Endodermal cell (in vitro differentiated cells): ENCODE results near the gene EGLN1. TPM values are rescaled to one million over a fixed set of nuclear protein-coding genes. Genes with fewer than 3 reads are reported as not detected.

Source experiments
- DNase-seq: peaks from one replicate; pipeline ENCODE4 v3.0.0-alpha.2; 2017
- H3K27ac ChIP-seq: 2 replicates; pipeline ENCODE4 v1.5.1; 2013; ENCODE audit warnings: mild to moderate bottlenecking, low read depth, low read length, moderate library complexity
- H3K27me3 ChIP-seq: 2 replicates; pipeline ENCODE4 v1.6.1; 2013; ENCODE audit warnings: mild to moderate bottlenecking, low read length, moderate library complexity; ENCODE audit not compliant: insufficient read depth, control insufficient read depth, poor library complexity, severe bottlenecking
- H3K36me3 ChIP-seq: 2 replicates; pipeline ENCODE4 v1.7.0; 2013; ENCODE audit warnings: mild to moderate bottlenecking, low read length, moderate library complexity; ENCODE audit not compliant: control insufficient read depth, insufficient read depth
- H3K4me1 ChIP-seq: one replicate; pipeline ENCODE4 v1.7.0; 2013; ENCODE audit warnings: low read length; ENCODE audit not compliant: control insufficient read depth, insufficient read depth
- H3K4me3 ChIP-seq: 2 replicates; pipeline ENCODE4 v1.5.1; 2013; ENCODE audit warnings: mild to moderate bottlenecking, low read length, moderate library complexity
- H3K9ac ChIP-seq: 2 replicates; pipeline ENCODE4 v1.6.1; 2013; ENCODE audit warnings: mild to moderate bottlenecking, low read length, moderate library complexity; ENCODE audit not compliant: poor library complexity, severe bottlenecking; ENCODE audit errors: extremely low read depth
- H3K9me3 ChIP-seq: 2 replicates; pipeline ENCODE4 v1.6.1; 2013; ENCODE audit warnings: mild to moderate bottlenecking, low read length, moderate library complexity; ENCODE audit not compliant: control insufficient read depth
- H3K27ac Mint-ChIP-seq: 2 replicates; pipeline ENCODE4 v1.8.0; 2020; ENCODE audit warnings: mixed read lengths
- H3K27me3 Mint-ChIP-seq: 2 replicates; pipeline ENCODE4 v1.8.0; 2021; ENCODE audit warnings: mild to moderate bottlenecking, mixed read lengths; ENCODE audit not compliant: insufficient read depth
- H3K36me3 Mint-ChIP-seq: 2 replicates; pipeline ENCODE4 v1.8.0; 2020; ENCODE audit warnings: low read depth, mixed read lengths
- H3K4me1 Mint-ChIP-seq: 2 replicates; pipeline ENCODE4 v1.8.0; 2020; ENCODE audit warnings: mixed read lengths
- H3K4me3 Mint-ChIP-seq: 2 replicates; pipeline ENCODE4 v1.8.0; 2020; ENCODE audit warnings: mild to moderate bottlenecking, moderate library complexity, mixed read lengths
- H3K9me3 Mint-ChIP-seq: 2 replicates; pipeline ENCODE4 v1.8.0; 2020; ENCODE audit warnings: mild to moderate bottlenecking, mixed read lengths
- CTCF ChIP-seq: fragments of 200-600 bp; sonication (generic); conservative IDR thresholded peaks from 2 replicates; pipeline ENCODE4 v1.5.0; 2021; ENCODE audit warnings: antibody characterized with exemption, mild to moderate bottlenecking
- WGBS, 2 experiments: methylation state at CpG; one replicate each; pipeline versions ENCODE4 v1.1.5 to v1.1.7; 2013; ENCODE audit warnings: missing lambda C conversion rate in 2 of 2, mixed read lengths in 1 of 2; ENCODE audit not compliant: insufficient coverage in 1 of 2, insufficient read length in 1 of 2; 5-methylcytosine and 5-hydroxymethylcytosine counted together
- total RNA-seq, 2 donors: library from RNA; stranded (reverse); fragmentation: NEBNext Ultra II Directional in 1 of 2; extraction: Animal tissue kit (Norgen Biotek cat#: 25700) in 1 of 2; gene quantifications; 2 replicates in 1 of 2; 3 replicates in 1 of 2; pipeline ENCODE4 v1.2.1, GENCODE V29; 2021

The EGLN1 gene
- total RNA-seq, 2 donors from 2014 or later, result 12.2 to 17.4 TPM

- TF ChIP-seq CTCF, result no peak
- DNase-seq, result no peak
- H3K27ac ChIP-seq, result no peak overlapping the region
- 98% methylated on average over 5 of the region's 5 CpGs; no CpG with 5 or more reads in 1 of the 2 experiments for WGBS, 2 experiments
- no peaks in the 10 kb centered on the region for H3K27me3 ChIP-seq
- Mint-ChIP-seq H3K27ac (no peak overlapping the region), H3K4me3 (no peak overlapping the region), H3K4me1 (peaks cover under 1% of the 10 kb centered on the region), H3K9me3 (no peaks in the 10 kb centered on the region), H3K36me3 (peaks cover 13% of the 10 kb centered on the region), H3K27me3 (no peaks in the 10 kb centered on the region)
- no peaks in the 10 kb centered on the region for H3K4me1 ChIP-seq
- no peak overlapping the region for H3K9ac ChIP-seq
- H3K4me3 ChIP-seq, result no peak overlapping the region
- H3K36me3 ChIP-seq, result no peaks in the 10 kb centered on the region
- H3K9me3 ChIP-seq, result no peaks in the 10 kb centered on the region
Measured at GRCh38 chr1:231364192-231364591, 57.9 kb downstream of the EGLN1 start.

GRCh38 chr1:231363624-231364023 lies 58.5 kb downstream of the EGLN1 start:
- no peaks in the 10 kb centered on the region for H3K9me3 ChIP-seq
- H3K9ac ChIP-seq, result no peak overlapping the region
- DNase-seq, result no peak
- H3K4me3 ChIP-seq, result no peak overlapping the region
- no peak for TF ChIP-seq CTCF
- H3K4me1 Mint-ChIP-seq, result no peaks in the 10 kb centered on the region
- no peak overlapping the region for H3K27ac Mint-ChIP-seq
- H3K4me3 Mint-ChIP-seq, result no peak overlapping the region
- H3K27me3 Mint-ChIP-seq, result no peaks in the 10 kb centered on the region
- WGBS, 2 experiments, result 100% methylated on average over 1 of the region's 1 CpG; no CpG with 5 or more reads in 1 of the 2 experiments
- H3K4me1 ChIP-seq, result no peaks in the 10 kb centered on the region
- no peaks in the 10 kb centered on the region for H3K9me3 Mint-ChIP-seq
- no peaks in the 10 kb centered on the region for H3K36me3 ChIP-seq
- peaks cover 13% of the 10 kb centered on the region for H3K36me3 Mint-ChIP-seq
- H3K27me3 ChIP-seq, result no peaks in the 10 kb centered on the region
- H3K27ac ChIP-seq, result no peak overlapping the region

- no peak overlapping the region for H3K4me3 Mint-ChIP-seq
- no peaks in the 10 kb centered on the region for H3K4me1 ChIP-seq
- H3K27ac Mint-ChIP-seq, result no peak overlapping the region
- no peaks in the 10 kb centered on the region for H3K4me1 Mint-ChIP-seq
- DNase-seq, result no peak
- no peaks in the 10 kb centered on the region for H3K9me3 Mint-ChIP-seq
- H3K27me3 Mint-ChIP-seq, result no peaks in the 10 kb centered on the region
- no peak overlapping the region for H3K9ac ChIP-seq
- H3K36me3 Mint-ChIP-seq, result peaks cover 13% of the 10 kb centered on the region
- H3K27me3 ChIP-seq, result no peaks in the 10 kb centered on the region
- no peak overlapping the region for H3K4me3 ChIP-seq
- WGBS, 2 experiments, result 95 to 100% methylated on average over 1 of the region's 1 CpG
- no peaks in the 10 kb centered on the region for H3K9me3 ChIP-seq
- no peak overlapping the region for H3K27ac ChIP-seq
- TF ChIP-seq CTCF, result no peak
- H3K36me3 ChIP-seq, result no peaks in the 10 kb centered on the region
Measured at GRCh38 chr1:231362325-231362724, 59.8 kb downstream of the EGLN1 start.
